Stimulated activated naive CD8-positive, alpha-beta T cell treated with anti-CD3 and anti-CD28 coated beads, Interleukin-15, Interleukin-2, amounts not matched to agents 100 ng/mL and 50 ng/mL, for 24 hours (primary cell): ENCODE data around the gene HTT.

ENCODE experiments used
- H3K27ac Mint-ChIP-seq: one replicate; pipeline ENCODE4 v1.8.0; 2021; ENCODE audit warnings: mild to moderate bottlenecking, mixed read lengths
- H3K27me3 Mint-ChIP-seq: one replicate; pipeline ENCODE4 v1.8.0; 2021; ENCODE audit warnings: mixed read lengths
- H3K36me3 Mint-ChIP-seq: one replicate; pipeline ENCODE4 v1.8.0; 2021; ENCODE audit warnings: low read depth, mixed read lengths
- H3K4me1 Mint-ChIP-seq: one replicate; pipeline ENCODE4 v1.8.0; 2021; ENCODE audit warnings: low read depth, mixed read lengths
- H3K4me3 Mint-ChIP-seq: one replicate; pipeline ENCODE4 v1.8.0; 2021; ENCODE audit warnings: mild to moderate bottlenecking, mixed read lengths
- H3K9me3 Mint-ChIP-seq: one replicate; pipeline ENCODE4 v1.8.0; 2021; ENCODE audit warnings: mixed read lengths

Gene HTT

DNA sequence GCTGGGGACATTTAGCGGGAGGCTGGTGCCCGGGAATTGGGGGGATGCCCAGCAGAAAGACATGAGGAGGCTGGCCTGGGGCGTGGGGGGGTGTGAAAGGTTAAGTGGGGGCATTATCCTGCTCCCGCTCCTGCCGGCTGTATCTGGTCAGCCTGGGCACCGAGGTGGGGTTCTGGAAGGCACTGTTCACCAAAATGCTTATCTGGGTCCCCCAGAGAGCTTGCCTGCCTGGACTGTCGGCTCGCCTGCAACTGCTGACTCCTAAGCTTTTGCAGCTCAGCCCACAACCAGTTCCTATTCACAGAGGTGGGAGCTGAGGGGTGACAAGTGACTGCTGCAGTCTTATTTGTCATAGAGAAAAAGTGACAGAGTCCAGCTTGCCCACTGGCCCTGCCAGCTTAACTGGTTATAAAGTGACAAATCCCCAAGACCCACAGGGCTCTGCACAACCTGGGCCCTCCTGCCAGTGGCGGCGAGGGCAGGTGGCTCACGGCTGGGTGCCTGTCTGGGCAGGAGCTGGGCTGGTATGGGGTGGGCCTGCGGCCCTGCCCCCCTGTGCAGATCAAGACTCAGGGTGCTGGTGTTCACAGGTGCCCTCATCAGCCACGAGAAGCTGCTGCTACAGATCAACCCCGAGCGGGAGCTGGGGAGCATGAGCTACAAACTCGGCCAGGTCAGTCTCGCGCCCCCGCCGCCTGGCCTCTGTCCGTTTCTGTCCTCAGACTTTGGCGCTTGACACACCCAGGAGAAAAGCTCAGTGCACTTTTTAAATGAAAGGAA is 150.8 kb downstream of the HTT start:
- H3K27me3 Mint-ChIP-seq: no peaks in the 10 kb centered on the region
- H3K9me3 Mint-ChIP-seq: peaks cover 4% of the 10 kb centered on the region
- H3K36me3 Mint-ChIP-seq: peaks cover 49% of the 10 kb centered on the region
- H3K27ac Mint-ChIP-seq: no peak overlapping the region
- H3K4me1 Mint-ChIP-seq: no peaks in the 10 kb centered on the region
- H3K4me3 Mint-ChIP-seq: no peak overlapping the region

DNA sequence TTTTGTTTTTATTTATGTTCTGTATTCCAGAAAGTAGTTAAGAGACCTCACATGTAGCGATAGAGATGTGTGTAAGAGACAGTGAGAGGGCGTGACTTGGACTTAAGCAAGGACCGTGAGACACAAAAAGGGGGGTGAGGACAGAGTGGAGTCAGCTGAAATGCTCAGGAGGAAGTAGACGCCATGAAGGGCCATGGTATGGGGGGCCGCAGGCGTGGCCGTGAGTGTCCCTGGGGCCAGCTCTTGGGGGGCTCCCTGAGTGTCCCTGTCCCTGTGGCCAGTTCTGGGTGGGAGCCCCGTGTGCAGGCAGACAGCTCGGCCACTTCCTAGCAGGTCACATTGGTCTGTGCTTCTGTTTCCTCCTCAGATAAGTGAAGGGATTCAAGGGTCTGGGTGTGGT is 151.5 kb downstream of the HTT start:
- peaks cover 49% of the 10 kb centered on the region for H3K36me3 Mint-ChIP-seq
- no peak overlapping the region for H3K4me3 Mint-ChIP-seq
- H3K27ac Mint-ChIP-seq: no peak overlapping the region

DNA sequence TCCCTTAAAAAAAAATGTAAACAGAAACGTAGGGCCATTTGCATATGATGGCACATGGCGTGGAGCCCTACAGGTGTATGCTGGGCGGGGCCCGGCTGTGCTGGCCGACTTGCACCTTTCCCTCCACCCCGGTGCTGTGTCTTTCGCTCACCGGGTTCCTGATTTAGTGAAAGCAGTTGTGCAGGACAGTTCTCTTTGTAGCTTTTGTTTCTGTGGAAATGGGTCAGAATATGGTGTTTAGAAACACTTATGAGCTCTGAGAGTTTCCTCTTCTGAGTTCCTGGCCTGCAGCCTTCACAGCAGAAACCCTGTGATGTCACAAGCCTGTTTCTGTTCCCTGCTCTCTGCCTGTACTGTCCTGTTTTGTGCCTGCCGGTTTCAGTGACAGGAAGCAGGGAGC is 152.0 kb downstream of the HTT start:
- H3K36me3 Mint-ChIP-seq: peaks cover 47% of the 10 kb centered on the region
- H3K27ac Mint-ChIP-seq: peak overlapping the region; percentile 31
- H3K4me3 Mint-ChIP-seq: no peak overlapping the region
- H3K4me1 Mint-ChIP-seq: peaks cover 3% of the 10 kb centered on the region
- H3K27me3 Mint-ChIP-seq: no peaks in the 10 kb centered on the region
- peaks cover 4% of the 10 kb centered on the region for H3K9me3 Mint-ChIP-seq

More for the DNA sequence above, 151.5 kb downstream of the HTT start:
- H3K9me3 Mint-ChIP-seq: peaks cover 4% of the 10 kb centered on the region
- H3K4me1 Mint-ChIP-seq: no peaks in the 10 kb centered on the region
- no peaks in the 10 kb centered on the region for H3K27me3 Mint-ChIP-seq

- Mint-ChIP-seq H3K4me1 (peaks cover 6% of the 10 kb centered on the region), H3K4me3 (no peak overlapping the region), H3K36me3 (peaks cover 48% of the 10 kb centered on the region), H3K9me3 (peaks cover 4% of the 10 kb centered on the region), H3K27me3 (no peaks in the 10 kb centered on the region), H3K27ac (no peak overlapping the region)
Observed at GRCh38 chr4:3226944-3227343, 152.5 kb downstream of the HTT start.

- Mint-ChIP-seq H3K27me3 (no peaks in the 10 kb centered on the region), H3K9me3 (peaks cover 4% of the 10 kb centered on the region), H3K4me1 (peaks cover 6% of the 10 kb centered on the region), H3K4me3 (no peak overlapping the region), H3K36me3 (peaks cover 38% of the 10 kb centered on the region), H3K27ac (no peak overlapping the region)
Observed at GRCh38 chr4:3227878-3228675, 153.6 kb downstream of the HTT start.

- H3K4me1 Mint-ChIP-seq: peaks cover 6% of the 10 kb centered on the region
- peaks cover 37% of the 10 kb centered on the region for H3K36me3 Mint-ChIP-seq
- no peaks in the 10 kb centered on the region for H3K27me3 Mint-ChIP-seq
- peaks cover 4% of the 10 kb centered on the region for H3K9me3 Mint-ChIP-seq
- H3K27ac Mint-ChIP-seq: no peak overlapping the region
- no peak overlapping the region for H3K4me3 Mint-ChIP-seq
Observed at GRCh38 chr4:3228881-3229280, 154.4 kb downstream of the HTT start.

- Mint-ChIP-seq H3K36me3 (peaks cover 33% of the 10 kb centered on the region), H3K9me3 (peaks cover 4% of the 10 kb centered on the region), H3K27ac (no peak overlapping the region), H3K4me1 (peaks cover 6% of the 10 kb centered on the region), H3K27me3 (no peaks in the 10 kb centered on the region), H3K4me3 (no peak overlapping the region)
Observed at GRCh38 chr4:3229328-3229727, 154.8 kb downstream of the HTT start.

GRCh38 chr4:3229964-3230363 is 155.5 kb downstream of the HTT start:
- Mint-ChIP-seq H3K4me3 (no peak overlapping the region), H3K36me3 (peaks cover 27% of the 10 kb centered on the region), H3K4me1 (peaks cover 6% of the 10 kb centered on the region), H3K9me3 (peaks cover 4% of the 10 kb centered on the region), H3K27ac (no peak overlapping the region), H3K27me3 (no peaks in the 10 kb centered on the region)

- no peaks in the 10 kb centered on the region for H3K27me3 Mint-ChIP-seq
- H3K4me3 Mint-ChIP-seq: no peak overlapping the region
- H3K36me3 Mint-ChIP-seq: peaks cover 31% of the 10 kb centered on the region
- H3K4me1 Mint-ChIP-seq: peaks cover 6% of the 10 kb centered on the region
- peak overlapping the region; percentile 21 for H3K27ac Mint-ChIP-seq
- peaks cover 4% of the 10 kb centered on the region for H3K9me3 Mint-ChIP-seq
Observed at GRCh38 chr4:3231471-3231870, 157.0 kb downstream of the HTT start.

DNA sequence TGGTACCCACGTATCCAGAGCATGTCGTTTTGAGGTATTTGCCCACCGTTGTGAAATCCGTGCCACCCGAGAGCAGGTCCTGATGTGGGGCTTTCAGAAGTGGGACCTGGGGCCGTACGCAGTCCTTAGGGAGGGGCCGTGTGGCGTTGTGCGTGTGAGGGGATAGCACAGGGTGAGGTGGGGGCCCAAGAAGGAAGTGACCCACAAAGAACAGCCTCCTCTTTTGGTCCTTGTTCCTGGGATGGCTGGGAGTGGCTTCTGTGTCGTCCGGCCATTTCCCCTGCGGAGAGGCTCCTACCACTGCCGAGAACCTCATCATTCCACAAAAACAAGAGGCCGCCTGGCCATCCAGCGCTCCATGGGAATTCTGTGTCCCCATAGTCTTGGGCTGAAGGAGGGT is 157.5 kb downstream of the HTT start:
- Mint-ChIP-seq H3K27me3 (no peaks in the 10 kb centered on the region), H3K36me3 (peaks cover 31% of the 10 kb centered on the region), H3K9me3 (peaks cover 4% of the 10 kb centered on the region), H3K4me1 (peaks cover 6% of the 10 kb centered on the region), H3K4me3 (no peak overlapping the region), H3K27ac (no peak overlapping the region)

- Mint-ChIP-seq H3K36me3 (peaks cover 36% of the 10 kb centered on the region), H3K4me1 (peaks cover 6% of the 10 kb centered on the region), H3K27ac (no peak overlapping the region), H3K9me3 (peaks cover 4% of the 10 kb centered on the region), H3K27me3 (no peaks in the 10 kb centered on the region), H3K4me3 (no peak overlapping the region)
Observed at GRCh38 chr4:3232871-3233271, 158.4 kb downstream of the HTT start.

DNA sequence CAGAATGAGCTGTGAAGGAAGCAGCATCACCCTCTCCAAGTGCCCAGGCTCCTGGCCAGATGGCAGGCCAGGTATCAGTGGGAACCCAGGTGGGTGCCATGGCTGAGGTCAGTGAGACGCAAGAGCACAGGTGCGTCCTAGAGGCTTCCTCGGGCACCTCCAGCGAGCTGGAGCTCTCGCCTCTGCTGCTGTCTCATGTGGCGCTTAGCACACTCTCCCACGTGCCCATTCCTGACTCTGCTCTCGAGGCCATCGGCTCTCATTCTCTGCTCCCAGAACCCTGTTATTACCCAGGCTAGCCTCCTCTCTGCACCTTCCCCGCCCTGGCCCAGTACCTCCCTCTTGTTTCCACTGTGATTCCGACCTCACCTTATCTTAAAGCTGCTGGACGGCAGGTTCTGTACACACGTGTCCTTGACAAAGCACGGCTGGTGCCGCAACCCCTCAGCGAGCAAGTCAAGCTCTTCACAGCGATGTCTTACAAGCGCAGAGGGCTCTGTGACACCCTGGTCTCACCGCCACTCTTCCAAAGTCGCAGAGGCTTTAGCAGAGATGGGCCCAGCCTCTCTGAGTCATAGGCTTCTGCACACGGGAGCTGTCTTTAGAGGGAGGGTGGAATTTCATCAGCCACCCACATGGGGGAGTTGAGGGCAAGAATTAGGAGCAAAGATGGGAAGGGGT is 159.1 kb downstream of the HTT start:
- no peaks in the 10 kb centered on the region for H3K27me3 Mint-ChIP-seq
- no peak overlapping the region for H3K27ac Mint-ChIP-seq
- H3K4me3 Mint-ChIP-seq: no peak overlapping the region
- H3K4me1 Mint-ChIP-seq: peaks cover 6% of the 10 kb centered on the region
- peaks cover 36% of the 10 kb centered on the region for H3K36me3 Mint-ChIP-seq
- H3K9me3 Mint-ChIP-seq: peaks cover 4% of the 10 kb centered on the region

DNA sequence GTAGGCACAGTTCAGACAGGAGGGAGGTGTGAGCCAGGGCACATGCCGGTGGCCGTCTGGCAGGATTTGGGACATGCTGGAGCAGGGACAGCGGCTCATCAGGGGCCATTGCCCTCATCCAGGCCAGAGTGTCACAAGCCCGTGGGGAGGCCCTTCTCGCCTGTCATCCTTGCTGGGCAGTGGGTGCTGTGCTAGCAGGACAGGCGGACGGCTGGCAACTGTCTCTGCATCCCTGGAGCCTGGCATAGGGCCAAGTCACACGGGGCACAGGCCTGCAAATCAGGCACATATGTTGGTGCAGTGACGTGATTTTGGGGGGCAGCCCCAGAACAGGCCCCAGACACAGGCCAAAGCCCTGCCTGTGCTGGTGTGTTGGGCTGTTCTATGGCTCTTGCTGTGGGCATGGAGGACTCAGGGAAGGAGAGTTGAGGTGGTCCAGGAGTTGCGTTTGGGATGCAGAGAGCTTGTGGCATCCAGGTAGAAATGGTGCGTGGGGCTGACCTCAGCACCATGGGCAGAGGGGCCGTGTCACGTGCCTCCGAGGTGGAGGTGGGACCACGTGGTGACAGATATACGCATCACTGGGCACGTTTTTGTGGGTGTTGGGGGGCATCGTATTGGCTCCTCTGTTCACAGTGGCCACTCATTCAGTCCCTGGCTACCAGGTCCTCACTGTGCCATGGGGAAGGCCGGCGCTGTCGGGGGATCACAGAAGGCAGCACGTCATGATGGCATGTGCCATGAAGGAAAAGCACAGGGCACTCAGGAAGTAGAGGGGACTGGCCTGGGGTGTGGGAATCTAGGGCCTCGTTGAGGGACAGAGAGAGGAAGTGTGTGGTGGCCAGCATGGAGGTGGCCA is 159.9 kb downstream of the HTT start:
- no peak overlapping the region for H3K27ac Mint-ChIP-seq
- H3K4me1 Mint-ChIP-seq: peaks cover 6% of the 10 kb centered on the region
- H3K36me3 Mint-ChIP-seq: peaks cover 27% of the 10 kb centered on the region
- H3K27me3 Mint-ChIP-seq: no peaks in the 10 kb centered on the region
- no peaks in the 10 kb centered on the region for H3K9me3 Mint-ChIP-seq
- no peak overlapping the region for H3K4me3 Mint-ChIP-seq

GRCh38 chr4:3235030-3235345 is 160.5 kb downstream of the HTT start:
- H3K27me3 Mint-ChIP-seq: no peaks in the 10 kb centered on the region
- no peak overlapping the region for H3K4me3 Mint-ChIP-seq
- peaks cover 22% of the 10 kb centered on the region for H3K36me3 Mint-ChIP-seq
- H3K4me1 Mint-ChIP-seq: peaks cover 6% of the 10 kb centered on the region
- no peak overlapping the region for H3K27ac Mint-ChIP-seq
- H3K9me3 Mint-ChIP-seq: no peaks in the 10 kb centered on the region
